GM21717 (cell line): ENCODE measurements around the gene MLPH.

Experiments used
- ATAC-seq: cut with Tn5 transposase; IDR thresholded peaks from one replicate; pipeline ENCODE4 v1.9.1; 2021; ENCODE audit warnings: mild to moderate bottlenecking, moderate library complexity; ENCODE audit not compliant: unreplicated experiment

MLPH gene

DNA sequence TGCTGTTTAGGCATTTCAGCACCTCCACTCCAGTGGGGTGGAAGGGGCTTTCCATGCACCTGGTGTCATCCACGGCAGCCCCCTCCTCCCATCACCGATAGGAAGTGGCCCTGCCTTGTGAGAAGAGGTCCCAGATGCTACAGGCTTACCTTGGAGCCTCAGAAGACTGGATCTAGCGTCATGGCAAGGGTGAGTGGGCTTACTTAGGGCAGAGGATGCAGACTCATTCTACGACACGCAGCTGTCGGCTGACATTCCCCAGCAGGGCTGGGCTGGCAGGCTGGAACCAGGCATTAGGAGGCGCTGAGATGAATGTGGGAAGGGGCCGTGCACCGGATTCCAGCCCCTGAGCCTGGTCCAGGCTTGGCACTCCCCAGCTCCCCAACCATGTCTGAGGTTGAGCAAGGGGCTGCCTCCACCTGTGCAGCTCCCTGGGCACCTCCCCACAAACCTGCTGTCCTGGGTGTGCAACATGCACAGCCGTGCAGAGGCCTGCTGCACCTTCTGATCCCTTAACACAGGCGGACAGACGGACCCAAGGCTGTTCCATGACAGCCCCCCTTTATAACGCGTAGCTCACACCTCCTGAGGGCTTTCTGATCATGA, 77.6 kb downstream of the MLPH start:
- ATAC-seq: no peak

DNA sequence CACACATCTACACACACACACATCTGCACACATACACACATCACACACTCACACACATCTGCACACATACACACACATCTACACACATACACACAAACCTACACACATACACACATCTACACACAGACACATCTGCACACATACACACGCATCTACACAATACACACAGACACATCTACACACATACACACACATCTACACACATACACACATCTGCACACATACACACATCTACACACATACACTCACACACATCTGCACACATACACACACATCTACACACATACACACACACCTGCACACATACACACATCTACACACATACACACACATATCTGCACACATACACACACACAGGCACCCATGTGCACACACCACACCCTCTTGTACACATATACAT, 78.9 kb downstream of the MLPH start:
- no peak for ATAC-seq

DNA sequence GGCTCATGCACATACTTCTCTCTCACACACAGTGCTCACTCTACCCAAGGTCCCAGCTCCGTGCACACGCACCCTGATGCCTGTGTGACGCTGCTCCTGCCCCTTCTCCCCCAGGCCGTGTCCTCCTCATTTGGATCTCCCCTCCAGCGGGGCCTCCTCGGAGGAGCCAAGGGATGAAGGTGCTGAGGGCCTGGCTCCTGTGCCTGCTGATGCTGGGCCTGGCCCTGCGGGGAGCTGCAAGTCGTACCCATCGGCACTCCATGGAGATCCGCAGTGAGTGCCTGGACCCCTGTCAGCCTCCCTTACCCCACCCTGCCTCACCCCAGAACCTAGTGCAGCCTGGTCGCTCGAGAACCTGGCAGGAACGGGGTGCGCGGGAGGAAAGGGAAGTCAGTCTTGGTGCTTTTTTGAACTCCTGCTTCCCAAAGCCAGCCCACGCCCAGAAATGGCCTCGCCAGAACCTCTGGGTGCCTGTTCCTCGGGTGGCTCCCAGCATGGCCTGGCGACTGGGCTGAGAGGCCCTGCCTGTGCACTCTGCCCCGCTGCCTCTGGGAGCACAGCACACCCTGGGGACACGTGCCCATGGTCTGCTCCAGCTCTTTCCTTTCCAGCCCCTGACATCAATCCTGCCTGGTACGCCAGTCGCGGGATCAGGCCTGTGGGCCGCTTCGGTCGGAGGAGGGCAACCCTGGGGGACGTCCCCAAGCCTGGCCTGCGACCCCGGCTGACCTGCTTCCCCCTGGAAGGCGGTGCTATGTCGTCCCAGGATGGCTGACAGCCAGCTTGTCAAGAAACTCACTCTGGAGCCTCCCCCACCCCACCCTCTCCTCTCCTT, 79.6 kb downstream of the MLPH start, which contains the start of gene PRLH:
Gene PRLH, plus strand, starts transcription at position 174 of the 835 bp plus-strand sequence. Its CDS starts 0 bp downstream, at position 174.
- ATAC-seq: no peak

GRCh38 chr2:237567276-237568029, 80.4 kb downstream of the MLPH start:
- no peak for ATAC-seq

- ATAC-seq: no peak
These were observed 81.1 kb downstream of the MLPH start for GRCh38 chr2:237568121-237568660.

- no peak for ATAC-seq
These were observed 82.0 kb downstream of the MLPH start for GRCh38 chr2:237569041-237569440.

DNA sequence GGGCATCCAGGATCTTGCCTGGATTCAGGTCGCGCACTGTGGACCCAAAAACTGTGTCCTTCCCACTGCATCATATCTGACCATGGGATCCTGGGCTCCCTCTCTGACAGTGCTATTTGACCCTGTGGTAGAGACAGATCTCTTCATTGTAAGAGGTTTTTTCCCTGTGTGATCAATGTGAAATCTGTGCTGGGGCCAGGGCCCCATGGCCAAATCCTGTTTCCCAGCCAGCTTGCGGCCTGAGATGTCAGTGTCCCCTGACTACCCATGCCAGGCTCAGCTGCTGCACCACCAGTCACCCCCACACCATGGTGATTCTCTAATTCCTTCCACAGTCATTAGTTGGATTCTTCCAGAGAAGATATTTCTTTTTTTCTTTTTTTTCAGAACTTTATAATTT, 82.8 kb downstream of the MLPH start:
- no peak for ATAC-seq

GRCh38 chr2:237570776-237571335, 83.8 kb downstream of the MLPH start:
- no peak for ATAC-seq

- no peak for ATAC-seq
These were observed 84.5 kb downstream of the MLPH start for GRCh38 chr2:237571551-237571950.

- ATAC-seq: peak; percentile 87
These were observed 85.1 kb downstream of the MLPH start for GRCh38 chr2:237572021-237572741.

DNA sequence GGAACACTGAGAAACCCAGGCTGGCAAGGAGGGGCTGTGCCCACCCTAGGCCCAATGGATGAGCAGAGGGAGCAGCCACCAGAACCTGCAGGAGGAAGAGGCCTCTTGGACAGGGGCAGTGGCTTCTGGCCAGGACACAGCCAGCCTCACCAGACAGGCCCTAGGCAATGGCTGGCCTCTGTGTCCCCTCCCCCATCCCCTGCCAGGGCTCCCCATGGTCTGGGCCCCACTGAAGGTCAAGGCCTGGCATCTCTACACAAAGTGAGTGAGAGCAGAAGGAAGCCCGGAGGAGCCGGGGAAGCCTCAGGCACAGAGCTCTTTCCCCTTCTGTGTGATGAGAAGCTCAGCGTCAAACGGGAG, 85.7 kb downstream of the MLPH start:
- no peak for ATAC-seq

DNA sequence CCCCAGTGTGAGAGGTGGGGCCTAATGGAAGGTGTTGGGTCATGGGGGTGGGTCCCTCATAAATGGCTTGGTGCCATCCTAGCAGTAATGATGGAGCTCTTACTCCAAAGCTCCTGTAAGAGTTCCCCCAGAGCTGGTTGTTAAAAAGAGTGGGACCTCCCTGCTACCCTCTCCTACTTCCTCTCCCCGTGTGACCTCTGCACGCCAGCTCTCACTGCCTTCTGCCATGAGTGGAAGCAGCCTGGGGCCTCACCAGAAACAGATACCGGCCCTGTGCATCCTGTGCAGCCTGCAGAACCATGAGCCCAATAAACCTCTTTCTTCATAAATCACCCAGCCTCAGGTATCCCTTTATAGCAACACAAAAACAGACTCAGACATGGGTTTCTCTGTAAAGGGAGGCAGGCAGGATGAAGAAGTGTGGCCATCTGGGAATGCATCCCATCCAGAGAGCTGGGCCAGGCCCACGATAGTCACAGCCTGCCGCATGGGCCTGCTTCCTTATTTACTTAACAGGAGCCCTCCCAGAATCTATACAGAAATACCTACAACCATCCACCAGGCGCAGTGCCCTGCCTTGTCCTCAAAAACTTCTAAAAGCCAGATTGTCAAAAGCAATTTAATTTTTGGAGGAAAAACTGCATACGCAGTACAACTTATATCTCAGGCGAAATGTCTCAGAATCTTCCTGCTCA, 86.8 kb downstream of the MLPH start:
- no peak for ATAC-seq

- no peak for ATAC-seq
These were observed 87.4 kb downstream of the MLPH start for GRCh38 chr2:237574467-237574866.

- ATAC-seq: no peak
These were observed 88.1 kb downstream of the MLPH start for GRCh38 chr2:237574894-237575868.

GRCh38 chr2:237575869-237576862, 89.1 kb downstream of the MLPH start:
- ATAC-seq: no peak

DNA sequence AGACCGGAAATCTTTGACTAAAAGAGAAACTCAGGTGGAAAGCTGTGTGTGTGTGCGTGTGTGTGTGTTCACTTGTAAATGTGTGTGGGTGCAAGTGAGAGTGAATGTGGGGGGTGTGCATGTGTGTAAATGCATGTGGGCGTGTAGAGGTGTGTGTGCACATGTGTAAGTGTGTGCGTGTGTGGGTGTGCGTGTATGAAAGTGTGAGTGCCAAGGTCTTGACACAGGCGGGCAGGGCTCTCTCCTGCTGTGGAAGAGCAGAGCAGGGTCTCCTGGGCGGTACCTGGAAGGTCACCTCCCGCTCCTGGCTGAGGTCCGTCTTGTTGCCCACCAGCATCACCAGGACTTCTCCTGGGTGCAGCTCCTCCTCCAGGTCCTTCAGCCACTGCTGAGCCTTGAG, 89.9 kb downstream of the MLPH start:
- ATAC-seq: no peak

DNA sequence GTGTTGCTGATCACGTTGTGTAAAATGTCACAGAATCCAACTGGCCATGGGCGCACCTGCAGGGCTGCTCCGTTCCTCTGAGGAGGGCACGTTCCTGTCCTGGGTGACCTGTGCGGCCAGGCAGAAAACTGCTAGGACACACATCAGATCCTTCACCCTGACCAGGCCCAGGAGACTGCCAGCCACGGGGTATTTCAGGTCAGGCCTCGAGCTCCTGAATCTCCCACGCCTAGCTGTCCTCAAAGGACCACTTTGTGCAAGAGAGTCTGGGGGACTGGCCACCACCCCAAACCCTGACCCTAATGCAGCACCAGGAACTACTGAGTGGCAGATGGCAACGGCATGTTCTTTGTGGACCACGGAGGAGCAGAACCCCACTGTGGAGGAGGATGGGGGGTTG, 90.4 kb downstream of the MLPH start:
- ATAC-seq: no peak
